G401.6 (cell line): ENCODE data around the gene ZNF189.

Experiments used
- FAIRE-seq: peaks from 2 replicates; lab custom pipeline; 2012; peaks lifted over from hg19 to GRCh38; lab: Jason Lieb, UNC

ZNF189 gene

DNA sequence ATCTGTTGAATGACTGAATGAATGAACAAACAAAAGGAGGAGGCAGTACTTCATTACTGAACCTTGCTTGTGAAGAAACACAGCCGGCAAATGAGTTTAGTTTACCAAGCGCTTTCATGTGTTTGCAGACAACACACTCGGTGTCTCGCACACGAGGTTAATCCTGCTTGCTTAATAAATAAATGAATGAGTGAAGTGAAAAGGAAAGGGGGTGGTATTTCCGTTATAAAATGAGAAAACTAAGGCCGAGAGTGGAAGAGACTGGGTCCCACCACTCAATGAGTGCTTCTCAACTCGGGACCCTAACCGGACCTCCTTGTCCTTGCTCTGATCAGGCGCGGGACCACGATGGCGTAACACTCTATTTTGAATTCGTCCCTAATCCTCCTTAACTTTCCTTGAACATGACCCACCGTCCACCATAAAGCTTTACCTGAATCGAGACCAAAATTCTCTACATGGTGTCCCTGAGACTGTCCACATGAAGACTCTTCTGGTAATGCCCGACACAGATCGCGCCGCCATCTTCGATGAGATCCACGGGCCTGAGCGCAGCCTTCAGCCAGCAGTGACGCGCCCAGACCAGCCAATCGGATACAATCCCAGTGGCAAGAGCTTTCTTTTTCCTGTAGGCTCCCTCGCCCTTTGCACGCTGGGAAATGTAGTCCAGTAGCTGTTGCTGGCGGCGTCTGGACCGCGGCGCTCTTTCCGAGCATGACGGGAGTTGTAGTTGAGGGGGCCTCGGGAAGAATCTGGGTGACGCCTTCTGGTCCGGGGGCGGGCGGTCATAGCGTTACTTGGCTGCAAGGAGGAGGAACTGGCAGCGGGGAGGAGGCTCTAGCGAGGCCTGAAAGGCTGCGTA, at the start of gene ZNF189, which contains the start of gene MRPL50:
TSS of gene ZNF189 (plus strand) at position 784 of the 862 bp plus-strand sequence. CDS start 306 bp downstream, outside the sequence.
TSS of gene MRPL50 (minus strand) at position 551 of the 862 bp plus-strand sequence. CDS start at position 525, 26 bp downstream.
- FAIRE-seq = peak; percentile 97

DNA sequence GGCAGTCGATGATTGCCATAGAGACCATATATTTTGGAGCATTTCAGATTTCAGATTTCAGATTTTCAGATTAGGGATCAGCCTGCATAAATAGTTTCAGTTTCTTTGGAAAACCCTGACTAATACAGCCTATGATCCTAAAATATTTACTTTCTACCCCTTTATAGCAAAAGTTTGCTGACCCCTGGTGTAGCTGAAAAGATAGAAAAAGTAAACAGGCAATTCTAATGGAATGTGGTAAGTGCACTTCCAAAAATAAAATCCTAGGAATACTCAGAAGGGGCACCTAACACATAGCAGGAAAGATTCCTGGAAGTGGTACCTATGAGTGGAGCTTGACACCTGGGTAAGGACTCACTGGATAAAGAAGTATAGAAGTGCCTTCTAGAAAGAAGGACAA, 48.4 kb upstream of the ZNF189 start:
- FAIRE-seq = no peak

GRCh38 chr9:101352892-101353463, 45.7 kb upstream of the ZNF189 start:
- FAIRE-seq = no peak

DNA sequence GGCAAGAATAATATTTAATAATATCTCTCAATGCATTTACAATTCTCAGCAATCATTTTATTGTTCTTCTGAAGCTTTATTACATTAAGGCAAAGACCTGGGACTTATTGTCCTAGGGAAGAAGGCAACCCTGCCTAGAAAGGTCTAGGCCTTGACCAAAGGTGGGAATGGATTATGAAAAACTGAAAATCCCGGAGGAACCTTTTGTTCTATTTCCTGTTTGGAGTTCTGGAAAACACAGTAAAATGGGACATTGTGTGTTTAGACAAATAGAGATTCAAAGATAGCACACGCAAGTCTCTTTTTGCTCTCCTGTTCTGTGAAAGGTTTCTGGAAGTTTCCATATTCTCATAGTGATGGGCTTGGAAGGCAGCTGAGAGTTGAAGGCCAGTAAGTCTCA, 45.0 kb upstream of the ZNF189 start:
- no peak for FAIRE-seq

- no peak for FAIRE-seq
Observed at GRCh38 chr9:101354143-101354764, 44.4 kb upstream of the ZNF189 start.

DNA sequence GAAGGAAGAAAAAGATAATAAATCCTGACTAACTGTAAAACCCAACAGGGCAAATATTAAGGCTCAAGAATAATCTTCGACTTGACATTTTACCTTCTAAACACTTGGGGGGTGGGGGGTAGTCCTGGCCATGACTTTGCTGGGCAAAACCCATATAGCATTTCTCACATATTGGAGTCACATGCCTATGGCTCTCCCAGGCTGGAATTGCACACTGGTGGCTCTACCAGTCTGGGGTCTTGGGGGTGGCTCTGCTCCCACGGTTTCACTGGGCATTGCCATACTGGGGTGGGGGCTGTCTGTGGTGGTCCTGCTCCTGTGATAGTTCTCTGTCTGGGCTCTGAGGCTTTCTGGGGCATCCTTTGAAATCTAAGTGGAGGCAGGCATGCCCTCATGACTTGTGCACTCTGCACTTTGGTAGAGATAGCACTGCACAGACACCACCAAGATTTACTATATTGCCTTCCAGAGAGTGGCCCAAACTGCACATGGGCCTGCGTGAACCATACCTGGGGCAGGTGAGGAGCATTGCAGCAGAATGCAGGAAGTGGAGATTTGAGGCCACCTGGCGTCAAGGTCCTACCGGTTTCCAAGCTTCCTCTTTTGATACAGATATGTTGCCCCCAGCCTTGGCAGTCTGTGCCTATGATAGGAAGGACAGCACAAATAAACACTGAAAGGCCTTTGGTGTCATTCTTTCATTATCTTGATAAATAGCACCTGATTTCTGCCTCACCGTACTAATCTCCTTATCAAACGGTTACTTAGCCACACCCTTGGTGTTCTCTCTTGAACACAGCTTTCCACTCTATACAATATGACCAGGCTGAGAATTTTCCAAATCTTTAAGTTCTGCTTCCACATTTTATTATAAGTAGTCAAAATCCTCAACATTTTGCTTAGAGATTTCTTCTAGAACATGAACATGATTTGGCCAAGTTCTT, 43.6 kb upstream of the ZNF189 start:
- FAIRE-seq = no peak

- FAIRE-seq = no peak
Observed at GRCh38 chr9:101356619-101357018, 42.0 kb upstream of the ZNF189 start.

- no peak for FAIRE-seq
Observed at GRCh38 chr9:101359679-101360078, 39.0 kb upstream of the ZNF189 start.

DNA sequence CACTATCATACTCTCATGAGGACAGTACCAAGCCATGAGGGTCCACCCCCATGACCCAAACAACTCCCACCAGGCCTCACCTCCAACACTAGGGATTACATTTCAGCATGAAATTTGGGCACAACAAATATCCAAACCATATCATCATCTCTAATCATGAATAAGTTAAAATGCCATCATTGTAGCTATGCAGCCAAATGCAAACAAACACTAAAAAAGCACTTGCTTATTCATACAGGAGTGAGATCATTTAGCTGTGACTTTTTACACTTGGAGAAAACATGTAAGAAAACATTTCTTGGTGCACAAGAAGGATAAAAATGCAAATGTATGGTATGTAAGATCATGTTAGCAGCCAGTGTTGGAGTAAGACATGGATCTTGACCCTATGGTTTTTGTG, 38.0 kb upstream of the ZNF189 start:
- no peak for FAIRE-seq

DNA sequence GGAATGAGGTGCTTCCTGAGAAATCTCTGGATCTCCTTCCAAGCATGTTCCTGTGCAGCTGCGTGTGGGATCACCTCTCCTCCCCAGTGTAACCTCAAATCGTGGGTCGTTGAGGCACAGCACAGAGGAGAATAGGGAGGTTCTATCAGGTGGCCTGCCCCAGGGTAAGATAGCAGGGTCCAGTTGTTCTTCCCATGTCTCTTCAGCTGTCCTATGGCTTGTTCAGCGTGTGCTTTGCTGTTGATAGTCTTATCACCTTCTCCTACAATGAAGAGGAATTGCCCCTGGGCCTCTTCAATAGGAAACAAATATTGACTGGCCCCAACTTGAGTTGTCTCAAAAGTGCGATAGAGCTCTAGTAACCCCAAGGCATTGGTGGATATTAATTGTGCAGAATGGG, 36.2 kb upstream of the ZNF189 start:
- FAIRE-seq = no peak

GRCh38 chr9:101365181-101365580, 33.5 kb upstream of the ZNF189 start:
- no peak for FAIRE-seq

DNA sequence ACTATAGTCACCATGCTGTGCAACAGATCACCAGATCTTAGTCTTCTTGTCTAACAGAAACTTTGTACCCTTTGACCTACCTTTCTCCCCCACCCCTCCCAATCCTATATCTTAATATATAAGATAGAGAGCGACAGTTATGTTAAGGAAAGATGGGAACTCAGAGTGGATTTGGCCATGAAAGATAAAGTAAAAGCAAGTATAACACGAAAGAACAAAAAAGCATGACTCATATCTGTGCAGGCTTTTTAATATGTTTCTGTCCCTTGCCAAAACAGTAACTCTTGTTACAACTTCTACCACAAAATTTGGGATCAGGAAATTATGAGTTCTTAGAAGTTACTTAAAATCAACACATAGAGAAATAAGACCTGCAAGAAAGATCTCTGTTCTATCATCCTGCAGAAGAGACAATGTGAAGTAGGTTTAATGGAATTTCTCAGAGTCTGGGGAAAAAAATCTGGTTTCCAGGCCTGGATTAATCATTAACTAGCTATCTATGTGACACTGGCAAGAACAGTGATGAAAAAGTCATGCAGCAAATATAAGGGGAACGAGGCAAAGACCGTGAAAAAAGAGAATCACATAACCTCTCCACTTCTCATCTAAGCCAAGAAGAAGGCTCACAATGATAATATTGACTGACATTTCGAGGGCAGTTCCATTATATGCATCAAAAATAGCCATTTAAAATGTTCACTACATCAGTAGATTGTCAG, 32.5 kb upstream of the ZNF189 start:
- FAIRE-seq = no peak

GRCh38 chr9:101367323-101367722, 31.3 kb upstream of the ZNF189 start:
- FAIRE-seq = no peak

- no peak for FAIRE-seq
Observed at GRCh38 chr9:101369286-101369685, 29.4 kb upstream of the ZNF189 start.

- no peak for FAIRE-seq
Observed at GRCh38 chr9:101369884-101370531, 28.6 kb upstream of the ZNF189 start.

DNA sequence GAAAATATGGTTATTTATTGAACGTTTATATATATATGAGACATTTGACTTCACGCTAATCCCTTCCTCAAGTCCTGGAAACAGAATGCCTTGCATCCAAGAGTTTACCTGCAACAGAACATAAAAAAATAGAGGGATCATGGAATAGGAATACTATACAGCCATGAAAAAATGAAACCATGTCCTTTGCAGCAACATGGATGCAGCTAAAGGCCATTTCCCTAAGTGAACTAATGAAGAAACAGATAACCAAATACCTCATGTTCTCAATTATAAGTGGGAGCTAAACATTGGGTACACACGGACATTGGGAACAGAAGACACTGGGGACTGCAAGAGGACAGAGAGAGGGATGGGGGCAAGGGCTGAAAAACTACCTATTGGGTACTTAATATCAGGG, 26.8 kb upstream of the ZNF189 start:
- no peak for FAIRE-seq

DNA sequence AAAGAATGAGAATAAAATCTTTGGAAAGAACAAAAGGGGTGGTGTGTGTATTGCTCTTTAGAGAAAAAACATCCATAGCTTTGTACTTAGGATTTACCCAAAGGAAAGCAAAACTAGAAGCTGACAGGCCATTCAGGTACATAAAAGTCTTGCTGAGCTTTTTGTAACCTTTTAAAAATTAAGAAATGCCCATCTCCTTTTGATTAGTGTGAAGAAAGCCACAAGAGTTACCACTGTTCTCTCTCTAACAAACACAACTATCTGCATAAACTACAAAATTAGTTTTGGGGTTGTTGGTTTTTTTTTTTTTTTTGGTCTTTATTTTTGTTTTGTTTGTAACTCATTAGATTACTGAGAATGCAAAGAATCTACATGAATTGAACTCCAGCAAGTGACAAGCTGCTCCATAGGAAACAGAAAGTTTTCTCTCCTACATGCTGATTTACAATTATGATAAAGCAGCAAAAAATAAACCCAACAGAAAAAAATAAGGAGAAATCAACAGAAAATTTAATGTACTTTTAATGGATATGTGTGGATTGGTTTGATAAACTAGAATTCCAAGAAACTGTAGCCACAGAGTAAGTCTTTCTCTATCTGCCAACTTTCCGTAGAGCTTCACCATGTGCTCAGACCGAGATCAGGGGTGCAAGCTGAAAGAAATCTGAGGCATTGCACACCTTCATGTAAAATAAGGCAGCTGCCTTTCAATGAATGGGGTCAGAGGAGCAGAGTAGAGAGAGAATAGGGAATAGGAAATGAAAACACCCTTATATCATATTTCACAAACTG, 26.1 kb upstream of the ZNF189 start:
- no peak for FAIRE-seq

DNA sequence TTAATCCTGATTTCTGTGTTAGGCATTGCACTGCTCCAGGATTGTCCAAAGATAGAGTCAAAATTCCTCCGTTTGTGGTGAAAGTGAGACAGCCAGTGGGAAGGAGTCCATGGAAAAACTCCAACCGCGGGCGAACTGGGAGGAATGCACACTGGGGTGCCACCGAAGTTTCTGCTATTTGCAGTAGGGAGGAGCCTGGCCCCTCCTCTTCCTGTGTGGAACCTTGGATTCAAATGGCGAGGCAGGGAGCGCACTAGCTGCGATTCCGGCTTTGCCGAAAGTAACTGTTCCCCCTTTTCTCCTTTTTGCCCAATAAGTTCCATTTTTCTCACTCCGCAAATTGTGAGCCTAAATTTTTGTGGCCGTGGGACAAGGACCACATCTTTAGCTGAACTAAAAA, 23.1 kb upstream of the ZNF189 start:
- FAIRE-seq = no peak

DNA sequence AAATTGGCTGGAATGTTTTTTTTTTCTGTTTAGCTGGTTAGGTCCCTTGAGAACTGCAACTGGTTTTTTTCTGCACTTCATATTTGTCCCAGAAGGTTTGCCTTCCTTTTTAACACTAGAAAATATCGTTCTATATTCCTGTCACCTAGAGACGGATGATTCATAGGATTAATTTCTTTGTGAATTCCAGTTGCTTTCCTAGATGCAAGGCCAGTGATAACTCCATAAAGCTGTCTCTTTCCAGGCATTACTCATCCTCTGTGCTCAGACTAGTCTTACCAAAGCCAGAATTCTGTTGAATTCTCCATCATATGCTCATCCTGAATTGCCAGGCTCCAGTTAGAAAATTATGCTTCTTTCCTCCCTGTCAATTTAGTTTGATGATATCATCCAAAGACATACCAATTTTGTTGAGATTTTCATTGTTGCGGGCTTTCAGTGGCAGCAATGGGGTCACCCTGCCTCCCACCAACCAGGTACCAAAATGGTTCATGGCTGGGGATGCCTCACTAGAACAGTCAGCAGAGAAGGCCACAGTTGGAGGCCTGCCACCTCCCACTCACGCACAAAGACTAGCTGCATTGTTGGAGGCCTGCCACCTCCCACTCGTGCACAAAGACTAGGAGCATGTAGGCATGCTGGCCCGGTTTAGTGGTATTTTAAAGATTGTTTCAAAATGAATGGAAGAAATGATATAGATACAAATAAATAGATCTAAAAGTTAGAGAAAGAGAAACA, 22.4 kb upstream of the ZNF189 start:
- no peak for FAIRE-seq
